WERI-Rb-1 (cell line): ENCODE measurements around the gene WDR45.

Source experiments
- DNase-seq: peaks from one replicate; pipeline ENCODE4 v3.0.0-alpha.2; 2020
- H3K27ac ChIP-seq: fragments of 250-450 bp; sonication (Bioruptor Pico); 2 replicates; pipeline ENCODE4 v1.5.1; 2020; ENCODE audit warnings: mild to moderate bottlenecking, moderate library complexity
- H3K27me3 ChIP-seq: fragments of 250-450 bp; sonication (Bioruptor Pico); 2 replicates; pipeline ENCODE4 v1.5.1; 2021; ENCODE audit warnings: mild to moderate bottlenecking, low read depth, moderate library complexity; ENCODE audit not compliant: insufficient read depth, severe bottlenecking
- H3K36me3 ChIP-seq: fragments of 250-450 bp; sonication (Bioruptor Pico); 2 replicates; pipeline ENCODE4 v1.5.1; 2020; ENCODE audit warnings: mild to moderate bottlenecking, moderate library complexity
- H3K4me3 ChIP-seq: 2 replicates; pipeline ENCODE4 v1.5.1; 2011; ENCODE audit warnings: low read depth, mild to moderate bottlenecking, control low read depth, low read length
- H3K9me3 ChIP-seq: fragments of 250-450 bp; sonication (Bioruptor Pico); 2 replicates; pipeline ENCODE4 v1.5.1; 2021; ENCODE audit warnings: mild to moderate bottlenecking, moderate library complexity; ENCODE audit not compliant: severe bottlenecking
- CTCF ChIP-seq: IDR thresholded peaks from 2 replicates; pipeline ENCODE4 v1.5.1; 2011; ENCODE audit warnings: low read depth, mild to moderate bottlenecking, control low read depth, inconsistent platforms, low read length

WDR45 gene

DNA sequence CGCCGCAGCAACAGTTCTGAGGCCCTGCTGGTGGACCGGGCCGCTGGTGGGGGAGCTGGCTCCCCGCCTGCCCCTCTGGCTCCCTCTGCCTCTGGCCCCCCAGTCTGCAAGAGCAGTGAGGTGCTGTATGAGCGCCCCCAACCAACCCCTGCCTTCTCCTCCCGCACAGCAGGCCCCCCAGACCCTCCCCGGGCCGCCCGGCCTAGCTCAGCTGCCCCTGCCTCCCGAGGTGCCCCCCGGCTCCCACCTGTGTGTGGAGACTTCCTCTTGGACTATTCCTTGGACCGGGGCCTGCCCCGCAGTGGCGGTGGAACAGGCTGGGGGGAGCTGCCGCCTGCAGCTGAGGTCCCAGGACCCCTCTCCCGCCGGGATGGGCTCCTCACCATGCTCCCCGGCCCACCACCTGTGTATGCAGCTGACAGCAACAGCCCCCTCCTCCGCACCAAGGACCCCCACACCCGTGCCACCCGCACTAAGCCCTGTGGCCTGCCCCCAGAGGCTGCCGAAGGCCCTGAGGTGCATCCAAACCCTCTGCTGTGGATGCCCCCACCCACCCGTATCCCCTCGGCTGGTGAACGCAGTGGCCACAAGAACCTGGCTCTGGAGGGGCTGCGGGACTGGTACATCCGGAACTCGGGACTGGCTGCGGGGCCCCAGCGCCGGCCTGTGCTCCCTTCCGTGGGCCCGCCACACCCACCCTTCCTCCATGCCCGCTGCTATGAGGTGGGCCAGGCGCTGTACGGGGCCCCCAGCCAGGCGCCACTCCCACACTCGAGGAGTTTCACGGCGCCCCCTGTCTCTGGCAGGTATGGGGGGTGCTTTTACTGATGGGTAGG lies 12.2 kb downstream of the WDR45 start:
- H3K27me3 ChIP-seq: peaks cover 6% of the 10 kb centered on the region
- no peaks in the 10 kb centered on the region for H3K36me3 ChIP-seq
- TF ChIP-seq CTCF: no peak
- H3K9me3 ChIP-seq: no peaks in the 10 kb centered on the region
- H3K4me3 ChIP-seq: no peak overlapping the region
- H3K27ac ChIP-seq: no peak overlapping the region
- no peak for DNase-seq

DNA sequence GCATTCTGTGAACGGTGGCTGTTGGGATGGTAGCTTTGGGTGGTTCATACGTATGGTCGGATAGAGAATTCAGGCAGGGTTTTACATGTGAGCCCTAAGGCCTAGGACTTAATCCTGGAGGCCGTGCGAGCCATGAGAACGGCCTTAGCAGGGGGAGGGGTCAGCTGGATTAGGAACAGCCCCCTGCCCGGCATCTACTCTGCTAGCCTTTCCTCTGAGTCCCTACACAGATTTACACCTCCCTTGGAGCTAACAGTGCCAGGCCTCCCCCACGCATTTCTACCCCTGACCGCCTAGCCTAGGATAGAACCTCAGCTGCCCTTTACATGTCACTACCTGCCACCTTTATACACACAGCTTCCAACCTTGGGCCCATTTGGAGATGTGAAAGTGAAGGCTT lies 13.0 kb downstream of the WDR45 start:
- DNase-seq: peak; percentile 38
- no peaks in the 10 kb centered on the region for H3K9me3 ChIP-seq
- no peaks in the 10 kb centered on the region for H3K36me3 ChIP-seq
- TF ChIP-seq CTCF: no peak
- no peak overlapping the region for H3K4me3 ChIP-seq
- H3K27ac ChIP-seq: peak overlapping the region; percentile 32; the same call in 1 of the 2 replicates
- peaks cover 4% of the 10 kb centered on the region for H3K27me3 ChIP-seq

- Histone ChIP-seq H3K27ac (peak overlapping the region; percentile 32; the same call in 1 of the 2 replicates), H3K4me3 (no peak overlapping the region), H3K36me3 (no peaks in the 10 kb centered on the region), H3K27me3 (peaks cover 3% of the 10 kb centered on the region), H3K9me3 (no peaks in the 10 kb centered on the region)
- DNase-seq: no peak
- no peak for TF ChIP-seq CTCF
Observed at GRCh38 chrX:49066278-49066677, 13.4 kb downstream of the WDR45 start.

DNA sequence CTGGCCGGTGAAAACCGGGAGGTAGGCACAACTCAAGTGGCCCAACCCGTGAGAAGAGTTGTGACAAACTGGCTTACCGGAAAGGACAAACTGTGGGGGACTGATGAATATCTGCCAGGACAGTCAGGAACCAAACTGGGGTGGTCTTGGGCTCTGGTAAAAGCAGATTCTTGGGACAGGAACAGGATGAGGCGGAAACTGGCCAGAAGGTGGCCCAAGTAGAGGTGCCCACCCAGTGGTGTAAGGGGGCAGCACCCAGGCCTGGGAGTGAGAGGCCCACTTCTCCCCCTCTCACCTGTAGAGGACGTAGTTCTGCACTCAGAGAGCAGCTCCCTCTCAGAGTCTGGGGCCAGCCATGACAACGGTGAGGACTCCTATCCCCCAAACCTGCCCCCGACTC lies 15.0 kb downstream of the WDR45 start:
- no peak for DNase-seq
- no peak for TF ChIP-seq CTCF
- H3K36me3 ChIP-seq: no peaks in the 10 kb centered on the region
- no peak overlapping the region for H3K27ac ChIP-seq
- no peaks in the 10 kb centered on the region for H3K27me3 ChIP-seq
- no peaks in the 10 kb centered on the region for H3K9me3 ChIP-seq
- no peak overlapping the region for H3K4me3 ChIP-seq

- no peaks in the 10 kb centered on the region for H3K36me3 ChIP-seq
- no peak for DNase-seq
- H3K4me3 ChIP-seq: no peak overlapping the region
- no peaks in the 10 kb centered on the region for H3K9me3 ChIP-seq
- TF ChIP-seq CTCF: no peak
- no peak overlapping the region for H3K27ac ChIP-seq
- H3K27me3 ChIP-seq: no peaks in the 10 kb centered on the region
Observed at GRCh38 chrX:49064303-49064702, 15.4 kb downstream of the WDR45 start.

DNA sequence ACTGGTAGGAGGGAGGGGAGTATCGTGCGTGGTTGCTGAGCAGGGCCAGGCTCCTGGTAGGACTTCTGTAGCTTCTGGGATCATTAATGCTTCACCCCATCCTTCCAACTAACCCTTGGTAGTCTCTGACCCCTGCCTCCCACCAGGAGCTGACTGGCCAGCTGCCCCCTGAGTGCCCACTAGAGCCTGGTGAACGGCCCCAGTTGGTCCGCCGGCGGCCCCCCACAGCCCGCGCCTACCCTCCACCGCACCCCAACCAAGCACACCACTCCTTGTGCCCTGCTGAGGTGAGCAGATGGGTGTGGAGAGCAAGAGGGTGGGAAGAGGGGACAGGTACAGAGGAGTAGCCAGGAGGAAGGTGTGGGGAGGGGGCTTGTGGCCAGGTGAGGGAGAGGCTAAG lies 16.0 kb downstream of the WDR45 start:
- Histone ChIP-seq H3K27ac (no peak overlapping the region), H3K27me3 (no peaks in the 10 kb centered on the region), H3K9me3 (no peaks in the 10 kb centered on the region), H3K36me3 (no peaks in the 10 kb centered on the region), H3K4me3 (no peak overlapping the region)
- no peak for DNase-seq
- TF ChIP-seq CTCF: no peak
